Right ventricle myocardium superior (tissue), 1 donor: Measurements from ENCODE around the gene SIGLEC12. TPM values are rescaled to one million over a fixed set of nuclear protein-coding genes. Genes with fewer than 3 reads are reported as not detected.
A peak's percentile ranks its signal among the peaks of the same experiment; 100 is the strongest.
"Not testable (repeated sequence)": the region's sequence is repeated elsewhere in the genome, so short reads cannot be mapped to it uniquely, and the experiment has no call there.

ENCODE experiments used
- ATAC-seq: fragments of 200-7000 bp; cut with Tn5 transposase; one replicate; pipeline ENCODE4 v1.9.1; 2020; ENCODE audit warnings: mild to moderate bottlenecking; ENCODE audit not compliant: poor library complexity
- DNase-seq: peaks from one replicate; pipeline ENCODE4 v3.0.0-alpha.2; 2020
- intact Hi-C: fragments of 100-400 bp; cut with DNase I; formaldehyde crosslinking; loops from one replicate; pipeline ENCODE4 v1.11.2; 2022
- total RNA-seq: library from RNA; stranded (reverse); fragmentation: NEBNext Ultra II Directional; extraction: Animal tissue kit (Norgen Biotek cat#: 25700); gene quantifications from one replicate; pipeline ENCODE4 v1.2.1, GENCODE V29; 2021
- donor health status: DM: no; HTN: yes; CAD: no; lungs with severe emphysema.

The SIGLEC12 gene
- total RNA-seq, 1 donor from 2014 or later = not detected

DNA sequence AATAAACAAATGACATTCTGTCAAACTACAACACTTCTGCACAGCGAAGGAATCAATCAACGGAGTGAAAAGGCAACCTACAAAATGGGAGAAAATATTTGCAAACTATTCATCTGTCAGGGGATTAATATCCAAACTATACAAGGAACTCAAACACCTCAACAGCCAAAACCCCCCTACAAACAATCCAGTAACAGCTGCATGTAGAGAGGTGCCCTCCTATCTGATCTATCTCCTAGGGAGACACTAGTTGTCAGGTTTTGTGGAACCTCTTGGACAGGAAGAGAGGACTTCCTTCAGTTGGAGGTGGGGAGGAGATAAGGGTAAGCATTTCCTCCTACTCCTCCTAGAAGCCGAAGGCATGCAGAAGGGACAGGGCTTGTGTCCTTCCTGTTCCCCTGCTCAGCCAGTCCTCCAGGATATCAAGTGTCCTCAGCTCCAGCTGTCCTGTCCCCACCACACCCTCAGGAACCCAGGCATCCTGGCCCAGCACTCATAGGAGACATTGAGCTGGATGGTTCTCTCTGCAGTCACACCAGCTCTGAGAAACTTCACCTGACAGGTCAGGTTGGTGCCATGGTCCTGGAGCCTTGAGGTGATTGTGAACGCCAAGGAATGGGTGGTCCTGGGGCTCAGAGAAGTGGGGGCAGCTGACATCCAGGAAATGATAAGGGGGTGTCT lies 33.6 kb downstream of the SIGLEC12 start:
- DNase-seq = no peak
- intact Hi-C loops = loop anchor here (5.0 kb wide), 1 partner anchor 199 kb away; no protein-coding TSS in a partner anchor
- ATAC-seq = no peak

DNA sequence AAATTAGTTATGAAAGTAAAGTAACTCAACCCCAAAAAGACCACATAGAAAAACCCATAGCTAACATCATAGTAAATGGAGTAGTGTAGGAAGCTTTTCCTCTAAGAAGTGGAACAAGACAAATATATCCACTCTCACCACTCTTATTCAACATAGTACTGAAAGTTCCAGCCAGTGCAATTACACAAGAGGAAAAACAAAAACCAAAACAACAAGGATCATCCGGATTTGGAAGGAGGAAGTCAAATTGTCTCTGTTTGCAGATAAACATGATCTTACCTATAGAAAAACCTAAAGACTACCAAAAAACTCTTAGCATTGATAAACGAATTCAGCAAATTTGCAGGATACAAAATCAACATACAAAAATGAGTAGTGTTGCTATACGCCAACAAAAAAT lies 34.9 kb downstream of the SIGLEC12 start:
- intact Hi-C loops = loop anchor here (5.0 kb wide), 1 partner anchor 201 kb away; no protein-coding TSS in a partner anchor
- DNase-seq (no peak), ATAC-seq (no peak)

DNA sequence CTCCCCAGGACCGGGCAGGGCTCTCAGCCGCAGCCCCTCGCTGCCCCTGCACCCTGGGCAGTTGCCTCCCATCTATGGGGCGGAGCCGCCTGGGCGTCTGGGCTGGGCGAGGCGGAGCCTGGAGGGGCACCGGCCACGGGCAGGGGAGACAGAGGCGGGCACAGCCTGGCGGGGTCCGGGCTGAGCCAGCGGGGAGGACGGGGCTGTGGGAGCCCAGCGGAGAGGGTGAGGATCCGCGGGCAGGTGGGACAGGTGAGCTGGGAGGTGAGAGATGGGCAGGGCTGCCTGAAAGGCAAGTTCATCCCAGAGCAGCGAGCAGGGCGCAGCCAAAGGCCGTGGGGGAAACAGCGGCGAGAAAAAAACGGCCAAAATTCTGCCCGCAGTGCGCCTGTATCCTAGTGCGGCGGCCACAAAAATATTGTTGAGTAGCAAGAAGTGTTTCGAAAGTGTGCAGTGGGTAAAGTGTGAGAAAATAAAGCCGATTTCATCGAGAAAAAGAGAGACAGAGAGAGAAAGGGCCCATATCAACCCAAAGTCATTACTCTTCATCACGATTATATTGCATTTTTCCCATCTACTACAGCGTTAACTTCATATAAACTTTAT lies 37.5 kb downstream of the SIGLEC12 start:
- intact Hi-C loops, DNase-seq, ATAC-seq: not testable (repeated sequence)

DNA sequence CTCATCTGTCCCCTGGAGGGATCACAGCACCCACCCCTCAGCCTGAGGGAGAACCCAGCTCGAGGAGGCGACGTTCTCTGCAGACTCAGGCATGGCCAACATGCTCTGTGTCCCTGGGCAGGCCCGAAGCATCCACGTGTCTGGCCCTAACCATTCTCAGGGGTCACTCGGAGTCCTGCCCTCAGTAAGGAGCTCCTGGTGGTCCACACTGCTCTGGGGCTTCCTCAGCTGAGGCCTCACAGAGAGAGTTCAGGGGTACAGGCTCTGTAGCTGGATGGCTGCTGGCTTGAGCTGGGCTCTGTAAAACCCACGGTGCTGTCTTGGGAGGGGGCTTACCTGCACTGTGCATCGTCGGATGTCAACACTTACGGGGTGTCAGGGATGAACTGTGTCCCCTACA lies 38.9 kb downstream of the SIGLEC12 start:
- ATAC-seq (no peak), DNase-seq (no peak)
- intact Hi-C loops = no loop called here

DNA sequence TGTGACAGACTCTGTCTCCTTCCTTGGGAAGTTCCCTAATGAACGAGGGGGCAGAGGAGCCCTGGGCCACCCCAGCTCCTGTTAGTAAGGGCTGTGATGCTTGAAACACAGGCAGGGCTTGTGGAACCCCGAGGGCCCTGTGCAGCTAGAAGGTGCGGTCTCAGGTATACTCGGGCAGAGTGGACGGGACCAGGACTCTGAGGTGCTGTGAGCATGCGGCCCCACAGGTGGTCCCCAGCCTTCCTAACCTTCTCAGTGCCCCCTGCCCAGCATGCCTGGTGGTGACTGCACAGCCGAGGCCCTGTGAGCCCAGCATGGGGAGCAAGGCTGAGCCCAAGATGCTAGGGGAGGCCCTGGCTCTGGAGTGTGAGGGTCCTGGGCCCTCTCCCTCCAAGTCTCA lies 39.3 kb downstream of the SIGLEC12 start:
- ATAC-seq = no peak

DNA sequence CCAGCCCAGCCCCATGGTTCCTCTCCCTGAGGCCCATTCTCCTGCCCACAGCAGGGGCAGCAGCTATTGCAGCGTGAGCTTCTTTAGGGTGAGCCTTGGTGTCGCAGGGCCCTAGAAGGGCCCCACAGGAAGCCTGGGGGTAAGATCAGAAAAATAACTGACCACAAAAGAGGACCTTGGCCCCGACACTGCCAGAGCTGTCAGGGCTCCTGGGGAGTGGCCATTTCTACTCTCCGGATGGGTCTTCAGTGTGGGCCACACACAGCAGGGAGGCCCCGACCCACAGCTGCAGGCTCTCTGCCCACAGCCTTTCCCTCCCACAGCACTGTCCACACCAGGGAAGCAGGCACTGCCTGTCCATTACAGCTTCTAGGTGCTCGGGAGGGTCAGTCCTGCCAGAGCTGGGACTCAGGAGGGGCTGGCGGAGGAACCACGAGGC lies 39.9 kb downstream of the SIGLEC12 start:
- DNase-seq (no peak), ATAC-seq (peak; percentile 45)
- intact Hi-C loops = no loop called here

More for the DNA sequence above, 39.3 kb downstream of the SIGLEC12 start:
- no peak for DNase-seq
- intact Hi-C loops = no loop called here

DNA sequence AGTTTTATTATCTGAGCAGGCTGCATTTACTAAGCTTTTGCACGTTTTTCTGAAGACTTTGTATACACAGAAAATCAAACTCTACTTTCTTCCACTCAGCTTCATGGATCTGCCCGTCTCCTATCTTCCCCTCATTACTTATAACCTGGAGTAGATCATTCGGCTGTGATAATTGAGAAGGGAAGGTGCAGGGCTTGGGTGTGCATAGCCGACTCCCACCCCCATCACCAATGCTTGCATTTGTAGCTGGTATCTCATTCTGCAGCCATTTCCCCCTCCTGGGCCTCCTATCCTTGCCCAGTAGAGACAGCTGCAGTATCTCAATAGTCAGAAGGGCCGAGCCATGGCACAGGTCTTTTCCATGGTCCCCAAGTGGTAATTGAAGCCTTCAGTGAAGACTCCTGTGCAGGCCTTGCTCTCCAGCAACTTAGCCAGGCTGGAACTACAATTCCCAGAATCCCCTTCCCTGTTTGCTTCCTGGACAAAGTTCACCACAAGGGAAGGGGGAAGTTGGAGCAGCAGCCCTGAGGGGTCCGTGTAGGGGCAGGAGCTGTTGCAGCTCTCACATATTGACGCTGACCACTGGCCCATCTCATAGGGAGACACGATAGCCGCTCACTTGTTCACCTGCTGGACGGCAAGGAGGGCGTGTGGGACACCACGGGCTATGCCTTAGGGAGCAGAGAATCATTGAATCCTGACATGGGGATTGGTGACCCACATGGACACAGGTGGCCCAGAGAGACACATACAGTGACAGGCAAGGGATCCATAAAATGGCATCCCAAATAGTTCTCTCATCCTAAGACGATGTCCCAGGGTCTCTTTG lies 41.2 kb downstream of the SIGLEC12 start:
- ATAC-seq (no peak), DNase-seq (no peak)
- intact Hi-C loops = no loop called here

DNA sequence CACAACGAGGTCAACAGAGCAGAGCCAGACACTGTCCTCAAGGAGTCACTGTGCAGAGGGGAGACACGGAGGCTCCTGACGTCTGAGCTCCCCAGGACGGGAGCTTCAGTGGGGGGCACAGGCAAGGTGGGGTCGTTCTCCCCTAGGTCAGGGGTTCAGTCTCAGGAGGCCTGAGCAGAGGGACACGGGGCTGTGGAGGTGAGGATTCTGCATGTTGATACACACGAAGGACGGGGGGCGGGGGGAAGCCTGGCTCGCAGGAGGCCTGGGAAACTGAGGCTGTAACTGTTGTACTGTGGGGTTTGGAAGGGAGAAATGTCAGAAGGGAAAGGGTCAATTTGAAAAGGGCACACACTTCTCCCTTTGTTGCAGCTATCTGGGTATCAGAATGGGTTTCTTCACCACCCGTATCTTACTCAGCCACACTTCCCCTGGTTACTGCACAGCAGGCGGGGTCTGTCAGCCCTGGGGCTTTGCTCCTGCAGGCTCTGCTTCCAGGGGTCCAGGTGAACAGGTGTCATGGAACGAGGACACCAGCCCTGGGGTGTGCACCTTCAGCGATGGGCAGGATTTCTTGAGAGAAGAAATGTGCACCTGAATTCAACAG lies 42.6 kb downstream of the SIGLEC12 start:
- DNase-seq (no peak), ATAC-seq (no peak)
- intact Hi-C loops = no loop called here

DNA sequence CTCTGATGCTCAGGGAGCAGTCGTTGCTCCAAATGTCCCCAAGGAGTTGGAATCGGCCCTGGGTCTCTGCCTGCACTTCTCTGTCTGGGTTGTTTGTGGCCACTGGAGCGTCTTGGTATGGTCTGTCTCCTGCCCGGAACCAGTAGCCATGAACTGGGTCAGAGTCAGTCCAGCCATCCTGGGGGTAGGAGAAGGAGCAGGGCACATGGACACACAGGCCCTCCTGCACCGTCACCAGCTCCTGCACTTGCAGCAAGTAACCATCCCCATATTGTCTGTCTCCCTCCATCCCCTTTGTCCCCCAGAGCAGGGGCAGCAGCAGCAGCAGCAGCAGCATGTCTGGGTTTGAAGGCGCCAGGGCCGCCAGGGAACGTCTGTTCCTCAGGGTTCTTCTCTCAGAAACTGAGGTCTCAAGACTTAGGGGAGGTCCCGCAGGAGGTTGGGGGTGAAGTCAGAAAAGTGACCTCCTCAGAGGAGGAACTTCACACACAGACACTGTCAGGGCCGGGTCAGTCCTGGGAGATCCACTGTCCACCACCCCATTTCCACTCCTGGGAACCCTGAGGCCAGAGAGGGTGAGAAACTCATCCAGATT lies 43.5 kb downstream of the SIGLEC12 start, which contains the start of gene SIGLEC8:
SIGLEC8 (minus strand) TSS at position 404 of the 595 bp plus-strand sequence; CDS start at position 337, 67 bp downstream.
- no peak for DNase-seq
- ATAC-seq = no peak
- intact Hi-C loops = no loop called here

DNA sequence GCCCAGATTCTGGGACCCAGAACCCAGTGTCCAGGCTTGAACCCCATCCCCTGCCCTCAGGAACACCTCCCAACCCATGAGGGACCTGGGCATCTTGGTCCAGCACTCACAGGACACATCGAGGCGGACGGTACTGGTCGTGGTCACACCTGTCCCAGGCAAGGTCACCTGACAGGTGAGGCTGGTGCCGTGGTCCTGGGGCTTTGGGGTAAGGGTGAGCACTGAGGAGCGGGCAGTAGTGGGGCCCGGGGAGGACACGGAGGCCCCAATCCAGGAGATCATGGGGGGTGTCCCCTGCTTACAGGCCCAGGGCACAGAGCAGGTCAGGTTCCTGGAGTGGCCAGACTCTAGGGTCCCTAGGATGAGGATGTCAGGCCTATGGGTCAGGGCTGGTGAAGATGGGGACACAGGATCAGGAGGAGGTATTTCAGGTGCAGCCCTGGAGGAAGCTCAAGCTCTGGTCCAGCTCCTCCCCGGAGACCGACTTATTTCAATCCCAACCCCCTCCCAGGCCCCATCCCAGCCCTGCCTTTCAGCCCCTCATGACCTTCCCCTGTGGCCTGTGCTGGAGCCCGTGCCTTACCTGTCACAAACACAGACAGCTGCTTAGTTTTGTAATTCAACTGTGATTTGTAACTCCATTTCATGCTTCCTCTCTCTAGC lies 44.1 kb downstream of the SIGLEC12 start:
- ATAC-seq (no peak), DNase-seq (no peak)
- intact Hi-C loops = no loop called here

DNA sequence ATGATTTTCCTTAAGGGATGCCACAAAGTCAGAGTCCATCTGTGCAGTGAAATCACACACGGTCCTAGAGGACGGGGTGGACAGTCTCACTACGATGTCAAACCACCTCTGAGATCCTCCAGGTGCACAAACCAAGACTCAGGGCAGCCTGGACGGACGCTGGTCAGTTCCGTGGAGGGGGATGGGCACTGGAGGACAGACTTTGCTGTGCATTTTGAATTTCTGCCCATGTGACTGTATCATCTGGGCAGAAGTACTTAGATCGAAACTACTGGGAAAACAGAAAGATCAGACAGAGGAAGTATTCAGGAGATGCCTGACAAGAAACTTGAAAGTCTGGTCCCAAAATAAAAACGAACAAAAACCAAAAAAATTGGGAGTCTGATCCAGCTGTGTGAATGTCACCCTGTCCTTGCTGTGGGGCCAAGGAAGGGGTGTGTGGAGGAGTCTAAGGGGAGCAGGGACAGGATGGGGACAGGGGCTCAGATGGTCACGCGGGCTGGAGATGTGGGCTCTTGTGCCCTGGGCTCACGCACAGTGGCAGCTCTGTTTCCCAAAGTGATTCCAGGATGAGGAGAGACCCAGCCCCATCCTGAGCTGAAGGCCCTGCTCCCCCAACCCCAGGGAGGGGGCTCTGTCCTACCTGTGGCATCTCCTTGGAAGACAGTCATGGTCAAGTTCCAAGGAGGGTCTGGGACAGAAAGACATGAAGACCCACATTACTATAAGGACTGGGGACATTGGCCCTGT lies 44.9 kb downstream of the SIGLEC12 start:
- ATAC-seq = no peak
- no peak for DNase-seq
- intact Hi-C loops = no loop called here

DNA sequence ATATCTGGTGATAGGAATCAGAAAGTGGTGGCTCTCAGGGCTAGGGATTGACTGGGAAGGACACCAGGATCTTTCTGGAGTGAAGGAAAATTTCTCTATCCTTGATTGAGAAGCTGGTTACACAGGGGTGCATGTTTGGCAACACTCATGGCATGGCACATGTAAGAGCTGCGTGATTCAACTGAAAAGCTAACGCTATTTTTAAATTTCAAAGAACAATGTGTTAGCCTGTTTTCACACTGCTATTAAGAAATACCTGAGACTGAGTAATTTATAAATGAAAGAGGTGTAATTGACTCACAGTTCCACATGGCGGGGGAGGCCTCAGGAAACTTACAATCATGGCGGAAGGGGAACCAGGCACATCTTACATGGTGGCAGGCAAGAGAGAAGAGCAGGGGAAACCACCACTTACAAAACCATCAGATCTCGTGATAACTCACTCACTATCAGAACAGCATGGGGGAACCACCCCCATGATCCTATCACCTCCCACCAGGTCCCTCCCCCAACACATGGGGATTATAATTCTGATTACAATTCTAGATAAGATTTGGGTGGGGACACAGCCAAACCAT lies 50.8 kb downstream of the SIGLEC12 start:
- intact Hi-C loops = no loop called here
- ATAC-seq (no peak), DNase-seq (no peak)

DNA sequence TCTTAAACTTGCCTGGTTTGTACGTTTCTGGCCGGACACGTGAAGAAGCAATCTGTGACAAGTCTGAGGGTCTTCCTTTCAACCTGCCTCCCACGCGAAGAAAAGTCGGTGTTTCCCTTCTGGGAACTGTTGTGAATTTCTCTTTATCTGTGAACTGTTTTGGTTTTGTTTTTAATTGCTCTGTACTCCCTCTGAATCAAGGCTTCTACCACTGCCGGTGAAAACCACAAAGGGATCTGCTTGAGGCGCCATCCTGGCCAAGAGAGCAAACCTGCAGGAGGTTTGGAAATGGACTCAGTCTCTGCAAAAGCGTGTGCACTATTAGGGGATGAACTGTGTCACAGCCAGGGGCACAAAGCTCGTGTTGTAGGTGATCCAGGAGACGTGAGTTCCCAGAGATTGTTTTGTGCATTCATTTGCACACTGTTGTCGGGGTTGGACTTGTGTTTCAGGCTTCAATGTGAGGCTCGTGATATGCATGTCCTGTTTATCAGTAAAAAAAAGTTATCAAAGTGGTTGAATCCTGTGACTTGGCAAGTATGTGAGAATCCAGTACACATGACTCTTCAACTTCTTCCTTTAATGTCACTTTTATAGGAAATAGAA lies 53.1 kb downstream of the SIGLEC12 start:
- no peak for ATAC-seq
- intact Hi-C loops = no loop called here
- DNase-seq = no peak

DNA sequence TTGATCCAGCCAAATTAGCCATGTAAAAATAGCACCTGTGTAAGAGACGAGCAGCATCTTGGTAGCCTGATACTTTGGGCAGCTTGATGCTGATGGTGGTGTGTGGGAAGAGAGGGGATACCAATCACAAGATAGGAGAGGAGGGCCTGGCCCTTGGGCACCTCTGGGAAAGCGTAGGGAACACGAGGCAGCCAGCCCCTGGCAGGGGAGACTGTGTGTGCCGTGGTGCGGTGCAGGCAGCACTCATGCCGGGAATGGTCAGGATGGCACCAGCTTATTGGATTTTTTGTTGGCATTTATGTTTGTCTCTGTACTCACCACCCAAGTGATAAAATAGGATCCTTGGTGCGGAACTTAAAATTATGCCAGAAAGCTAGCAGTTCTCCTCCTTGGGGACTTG lies 53.6 kb downstream of the SIGLEC12 start:
- intact Hi-C loops = no loop called here
- DNase-seq (no peak), ATAC-seq (no peak)

DNA sequence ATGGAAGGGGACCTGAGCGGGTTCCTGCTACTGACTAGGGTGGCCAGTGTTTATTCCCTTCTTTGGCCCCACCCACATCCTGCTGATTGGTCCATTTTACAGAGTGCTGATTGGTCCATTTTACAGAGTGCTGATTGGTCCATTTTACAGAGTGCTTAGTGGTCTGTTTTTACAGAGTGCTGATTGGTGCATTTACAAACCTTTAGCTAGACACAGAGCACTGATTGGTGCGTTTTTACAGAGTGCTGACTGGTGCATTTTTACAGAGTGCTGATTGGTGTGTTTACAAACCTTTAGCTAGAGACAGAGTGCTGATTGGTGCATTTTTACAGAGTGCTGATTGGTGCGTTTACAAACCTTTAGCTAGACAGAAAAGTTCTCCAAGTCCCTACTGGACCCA lies 54.1 kb downstream of the SIGLEC12 start:
- intact Hi-C loops, DNase-seq, ATAC-seq: not testable (repeated sequence)

DNA sequence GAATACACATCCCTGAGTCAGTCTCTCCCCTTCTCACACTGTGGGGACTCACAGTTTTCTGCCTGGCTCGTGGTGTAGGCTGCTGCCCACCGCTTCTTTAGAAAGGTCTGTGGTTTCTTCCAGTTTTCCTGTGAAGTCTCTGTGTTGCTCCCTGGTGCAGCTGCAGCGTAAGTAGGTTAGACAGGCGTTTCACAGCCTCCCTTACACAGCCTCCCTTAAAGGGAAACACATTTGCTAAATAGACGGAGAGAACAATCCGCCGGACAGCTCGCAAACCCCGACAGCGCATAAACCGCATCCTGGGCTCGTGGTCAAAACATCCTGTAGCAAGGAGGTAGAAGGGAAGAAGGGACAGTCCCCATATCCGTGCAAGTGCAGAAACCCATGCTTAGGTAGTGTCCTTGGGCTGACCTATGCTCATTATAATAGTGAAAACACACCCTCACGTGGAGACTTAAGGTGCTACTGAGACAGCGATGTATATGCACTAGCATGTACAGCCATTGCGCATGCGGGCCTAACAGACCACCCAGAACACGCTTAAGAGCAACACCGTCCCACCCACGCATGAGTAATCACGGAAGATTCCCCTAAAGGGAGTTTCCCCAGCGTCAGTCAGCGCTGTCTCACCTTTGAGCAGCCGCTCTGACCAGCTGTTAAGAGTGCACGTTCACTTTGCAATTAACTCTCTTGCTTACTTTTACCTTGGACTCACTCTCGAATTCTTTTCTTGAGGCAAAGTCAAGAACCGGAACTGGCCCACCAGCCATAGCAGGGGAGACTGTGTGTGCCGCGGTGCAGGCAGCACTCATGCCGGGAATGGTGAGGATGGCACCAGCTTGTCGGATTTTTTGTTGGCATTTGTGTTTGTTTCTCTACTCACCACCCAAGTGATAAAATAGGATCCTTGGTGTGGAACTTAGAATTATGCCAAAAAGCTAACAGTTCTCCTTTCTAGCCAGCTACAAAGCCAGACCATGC lies 59.9 kb downstream of the SIGLEC12 start:
- intact Hi-C loops = no loop called here
- ATAC-seq = no peak
- no peak for DNase-seq
